Endothelial cell of umbilical vein (primary cell): ENCODE measurements around the gene PCDHB14. TPM values are rescaled to one million over a fixed set of nuclear protein-coding genes. Genes with fewer than 3 reads are reported as not detected.
A peak's percentile ranks its signal among the peaks of the same experiment; 100 is the strongest.
"Not testable (repeated sequence)": the region's sequence is repeated elsewhere in the genome, so short reads cannot be mapped to it uniquely, and the experiment has no call there.

Experiments used
- BruUV-seq: library from RNA; stranded (reverse); fragments of 400-500 nt; replicated peaks from 2 replicates; lab custom pipeline; 2021; lab: Mats Ljungman, UMichigan
- CTCF ChIA-PET: fragments of 300-600, 350-600 bp; sonication (Branson Sonifier 250); formaldehyde crosslinking; loops from one replicate; lab custom pipeline; 2021; ENCODE audit warnings: antibody characterized with exemption, inconsistent platforms; lab: Charles Lee
- POLR2A ChIA-PET: fragments of 300-600, 350-600 bp; sonication (Branson Sonifier 250); formaldehyde crosslinking; loops from one replicate; lab custom pipeline; 2021; ENCODE audit warnings: antibody characterized with exemption, inconsistent platforms; lab: Charles Lee
- DNase-seq: peaks from one replicate; pipeline ENCODE4 v3.0.0-alpha.2; 2011; ENCODE audit warnings: low read depth, low spot score
- FAIRE-seq: peaks from 2 replicates; lab custom pipeline; 2011; peaks lifted over from hg19 to GRCh38; lab: Jason Lieb, UNC
- H2AFZ ChIP-seq: 2 replicates; pipeline ENCODE4 v1.6.0; 2012; ENCODE audit warnings: low read depth, low read length, control low read depth, inconsistent platforms
- H3K27ac ChIP-seq: 2 replicates; pipeline ENCODE4 v1.5.1; 2011; ENCODE audit warnings: low read depth, mild to moderate bottlenecking, control low read depth, low read length, moderate library complexity; ENCODE audit not compliant: insufficient read depth
- H3K27me3 ChIP-seq, 2 experiments: 2 replicates each; pipeline versions ENCODE4 v1.6.0 to v1.6.1; 2011; ENCODE audit warnings: low read length in 2 of 2, mixed read lengths in 1 of 2; ENCODE audit not compliant: control insufficient read depth in 2 of 2, insufficient read depth in 2 of 2
- H3K36me3 ChIP-seq, 2 experiments: 2 replicates in 1 of 2; 3 replicates in 1 of 2; pipeline ENCODE4 v1.5.1; 2011; ENCODE audit warnings: low read length in 2 of 2, mild to moderate bottlenecking in 1 of 2, moderate library complexity in 1 of 2; ENCODE audit not compliant: control insufficient read depth in 2 of 2, insufficient read depth in 2 of 2; ENCODE audit errors: extremely low read depth in 1 of 2
- H3K4me1 ChIP-seq: 3 replicates; pipeline ENCODE4 v1.5.1; 2011; ENCODE audit warnings: mild to moderate bottlenecking, low read length; ENCODE audit not compliant: control insufficient read depth, insufficient read depth; ENCODE audit errors: extremely low read depth
- H3K4me2 ChIP-seq: 2 replicates; pipeline ENCODE4 v1.6.1; 2011; ENCODE audit warnings: low read length, control low read depth, mixed read lengths; ENCODE audit not compliant: insufficient read depth
- H3K4me3 ChIP-seq, 3 experiments: fragments of 200-600 bp in 1 of 3; sonication (generic), shearing (Covaris generic) in 1 of 3; replicated peaks in 1 of 3; 2 replicates each; pipeline ENCODE4 v1.5.1; 2011 to 2016; ENCODE audit warnings: control low read depth in 3 of 3, low read length in 3 of 3, mild to moderate bottlenecking in 2 of 3, inconsistent platforms in 1 of 3, low read depth in 1 of 3, moderate library complexity in 1 of 3; ENCODE audit not compliant: insufficient read depth in 1 of 3
- H3K79me2 ChIP-seq: 2 replicates; pipeline ENCODE4 v1.6.0; 2012; ENCODE audit warnings: low read length, inconsistent platforms; ENCODE audit not compliant: control insufficient read depth, insufficient read depth
- H3K9ac ChIP-seq: replicated peaks from 2 replicates; pipeline ENCODE3; 2011; ENCODE audit warnings: low read length, control low read depth; ENCODE audit not compliant: insufficient read depth; ENCODE audit errors: extremely low read depth
- H3K9me1 ChIP-seq: replicated peaks from 3 replicates; pipeline ENCODE4 v1.6.0; 2011; ENCODE audit warnings: mild to moderate bottlenecking, low read length; ENCODE audit not compliant: control insufficient read depth, insufficient read depth; ENCODE audit errors: extremely low read depth
- H3K9me3 ChIP-seq: replicated peaks from 2 replicates; pipeline ENCODE4 v1.5.1; 2012; ENCODE audit warnings: low read length, inconsistent platforms; ENCODE audit not compliant: control insufficient read depth, insufficient read depth
- H4K20me1 ChIP-seq: replicated peaks from 2 replicates; pipeline ENCODE3; 2011; ENCODE audit warnings: mild to moderate bottlenecking, low read length; ENCODE audit not compliant: control insufficient read depth, insufficient read depth; ENCODE audit errors: extremely low read depth
- CTCF ChIP-seq, 2 donors: IDR thresholded peaks; 1 replicate in 1 of 2; 2 replicates in 1 of 2; pipeline ENCODE4 v1.5.1; 2011; ENCODE audit warnings: low read length in 2 of 2, mild to moderate bottlenecking in 2 of 2, moderate library complexity in 2 of 2, control low read depth in 1 of 2, inconsistent platforms in 1 of 2, low read depth in 1 of 2; ENCODE audit not compliant: insufficient read depth in 1 of 2; ENCODE audit errors: extremely low read depth in 1 of 2
- POLR2A ChIP-seq: IDR thresholded peaks from 2 replicates; pipeline ENCODE4 v1.6.1; 2012; ENCODE audit warnings: low read depth, mild to moderate bottlenecking, control low read depth, low read length
- POLR2AphosphoS5 ChIP-seq: IDR thresholded peaks from 2 replicates; pipeline ENCODE4 v1.6.1; 2012; ENCODE audit warnings: low read depth, mild to moderate bottlenecking, control low read depth, low read length, moderate library complexity; ENCODE audit not compliant: insufficient read depth
- dilution Hi-C: fragments of 300-500 bp; cut with MboI; formaldehyde crosslinking; loops from one replicate; pipeline ENCODE4 v1.15.0; 2019; ENCODE audit warnings: low sequenced_read_pairs; ENCODE audit not compliant: extremely low pct_ligation_motif_present
- intact Hi-C: fragments of 100-400 bp; cut with micrococcal nuclease; formaldehyde crosslinking; loops from one replicate; pipeline ENCODE4 v1.10.0; 2022
- polyA plus RNA-seq, 4 experiments: library from polyadenylated mRNA; depleted of rRNA in 3 of 4; stranded (reverse) in 3 of 4; unstranded in 1 of 4; fragments of >200 nt; gene quantifications; 2 replicates each; pipeline versions ENCODE4 v1.2.1 to v1.2.3, GENCODE V29; 2011 to 2012; ENCODE audit warnings: missing spikeins in 1 of 4
- total RNA-seq: library from RNA; stranded (reverse); gene quantifications from 2 replicates; pipeline ENCODE4 v1.2.3, GENCODE V29; 2021

Gene PCDHB14
- total and polyA plus RNA-seq, 2 donors (not counting 3 experiments of a cell fraction or from before 2014, with no cell fraction given) = 0.72 to 1.0 TPM

- BruUV-seq, H3K79me2 ChIP-seq, H2AFZ ChIP-seq, dilution Hi-C loops, H3K36me3 ChIP-seq, H3K9ac ChIP-seq, H3K9me3 ChIP-seq, H3K4me1 ChIP-seq, POLR2A ChIA-PET, CTCF ChIA-PET, H4K20me1 ChIP-seq, H3K4me3 ChIP-seq, H3K9me1 ChIP-seq, intact Hi-C loops, H3K4me2 ChIP-seq, H3K27me3 ChIP-seq, FAIRE-seq, H3K27ac ChIP-seq, DNase-seq: not testable (repeated sequence)
Observed at GRCh38 chr5:141179876-141180275, 43.3 kb upstream of the PCDHB14 start.

DNA sequence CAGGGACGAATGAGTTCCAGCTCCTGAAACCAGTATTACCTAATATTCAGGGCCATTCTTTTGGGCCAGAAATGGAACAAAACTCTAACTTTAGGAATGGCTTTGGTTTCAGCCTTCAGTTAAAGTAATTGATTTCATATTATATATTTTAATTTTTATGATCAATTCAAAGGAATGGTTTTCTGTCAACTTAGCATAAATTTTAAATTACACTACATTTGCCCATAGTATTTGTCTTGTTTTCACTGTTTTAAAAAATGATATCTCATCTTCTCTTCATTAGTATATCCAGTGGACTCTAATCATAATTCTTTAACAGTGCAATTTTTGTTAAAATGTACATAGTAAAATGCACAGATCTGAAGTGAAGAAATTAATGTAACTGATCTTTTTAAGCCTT lies 42.8 kb upstream of the PCDHB14 start:
- H3K4me3 ChIP-seq = no peak overlapping the region
- no peak overlapping the region for H2AFZ ChIP-seq
- dilution Hi-C loops = no loop called here
- intact Hi-C loops = no loop called here
- no peak overlapping the region for H3K27ac ChIP-seq
- no peaks in the 10 kb centered on the region for H3K79me2 ChIP-seq
- POLR2A ChIA-PET = no interaction called here
- no peaks in the 10 kb centered on the region for H3K27me3 ChIP-seq
- no peak for TF ChIP-seq POLR2A
- H3K4me2 ChIP-seq = no peak overlapping the region
- H4K20me1 ChIP-seq = no peaks in the 10 kb centered on the region
- H3K9me3 ChIP-seq = no peaks in the 10 kb centered on the region
- DNase-seq (no peak), FAIRE-seq (no peak)
- no peaks in the 10 kb centered on the region for H3K4me1 ChIP-seq
- H3K36me3 ChIP-seq = no peaks in the 10 kb centered on the region
- H3K9me1 ChIP-seq = no peaks in the 10 kb centered on the region
- H3K9ac ChIP-seq = no peak overlapping the region
- CTCF ChIA-PET = no interaction called here
- BruUV-seq = no TSS peak

DNA sequence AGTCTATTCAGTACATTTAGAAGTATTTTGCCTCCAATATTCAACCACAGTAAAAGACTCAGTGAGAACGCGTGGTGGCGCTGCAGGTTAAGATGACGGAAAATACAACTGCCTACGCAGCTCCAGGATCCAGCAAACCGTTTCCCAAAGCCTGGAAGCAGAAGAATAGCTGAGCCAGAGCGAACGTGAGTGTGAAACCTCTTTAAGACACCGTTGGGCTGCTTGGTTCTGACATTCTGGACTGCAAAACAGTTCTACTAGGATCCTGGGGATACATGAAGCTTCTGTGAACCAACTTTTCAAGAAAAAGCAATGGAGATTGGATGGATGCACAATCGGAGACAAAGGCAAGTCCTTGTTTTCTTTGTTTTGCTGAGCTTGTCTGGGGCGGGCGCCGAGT lies 40.9 kb upstream of the PCDHB14 start, which contains the start of gene PCDHB16:
Gene PCDHB16 (plus strand): TSS at position 140 of the 400 bp plus-strand sequence. CDS start 173 bp downstream, at position 313.
- DNase-seq (peak; percentile 16), FAIRE-seq (no peak)
- Histone ChIP-seq H3K9me3 (no peaks in the 10 kb centered on the region), H3K27me3 (no peaks in the 10 kb centered on the region), H3K9me1 (no peaks in the 10 kb centered on the region), H3K4me2 (no peak within 1 kb of the TSS), H2AFZ (no peak within 1 kb of the TSS), H3K36me3 (no peaks in the 10 kb centered on the region), H3K27ac (no peak within 1 kb of the TSS), H3K9ac (no peak within 1 kb of the TSS), H3K4me1 (no peaks in the 10 kb centered on the region), H3K4me3 (no peak within 1 kb of the TSS), H3K79me2 (no peaks in the 10 kb centered on the region), H4K20me1 (no peaks in the 10 kb centered on the region)
- intact Hi-C loops (no loop called here), dilution Hi-C loops (no loop called here)
- TF ChIP-seq POLR2AphosphoS5 (no peak), CTCF (IDR thresholded peaks at IDR 0.05; ENCODE audit: extremely low read depth in 1 of 2, insufficient read depth in 1 of 2, low read depth in 1 of 2, low read length in 2 of 2) (peak in 1 of 2 donors; percentile 4)
- ChIA-PET CTCF (interaction anchor here (1.0 to 1.9 kb wide), 3 partner anchors 10 to 382 kb away, joined by 3 to 6 read pairs (median 4); partner anchors contain the start of gene PCDHB10), POLR2A (no interaction called here)
- no TSS peak for BruUV-seq
